HEK293 (cell line): ENCODE data around the gene ESR1.

ENCODE experiments used
- CTCF ChIA-PET: fragments of 350-600 bp; formaldehyde crosslinking; extraction: SDS; loops from one replicate; lab custom pipeline; 2021; ENCODE audit warnings: antibody characterized with exemption; lab: Yijun Ruan, JAX
- POLR2A ChIA-PET: fragments of 300-600 bp; formaldehyde crosslinking; extraction: SDS; loops from one replicate; lab custom pipeline; 2020; ENCODE audit warnings: antibody characterized with exemption, inconsistent platforms; lab: Yijun Ruan, JAX
- H3K27ac ChIP-seq: fragments of 200-500 bp; sonication (Bioruptor generic); 2 replicates; pipeline ENCODE4 v1.5.1; 2014; ENCODE audit warnings: low read depth, low read length, control low read depth, inconsistent platforms; ENCODE audit errors: extremely low read depth
- H3K36me3 ChIP-seq, 2 experiments: fragments of 200-500 bp in 1 of 2; sonication (Bioruptor generic) in 1 of 2; 1 replicate in 1 of 2; 2 replicates in 1 of 2; pipeline ENCODE4 v1.5.1; 2014 to 2017; ENCODE audit warnings: inconsistent platforms in 2 of 2, low read length in 2 of 2; ENCODE audit not compliant: control insufficient read depth in 2 of 2, insufficient read depth in 1 of 2
- H3K4me1 ChIP-seq: fragments of 200-500 bp; sonication (Bioruptor generic); 2 replicates; pipeline ENCODE4 v1.5.1; 2014; ENCODE audit warnings: mild to moderate bottlenecking, low read length, inconsistent platforms; ENCODE audit not compliant: control insufficient read depth, insufficient read depth
- H3K4me3 ChIP-seq: 2 replicates; pipeline ENCODE4 v1.5.1; 2011; ENCODE audit warnings: low read depth, mild to moderate bottlenecking, control low read depth, low read length, moderate library complexity
- H3K9me3 ChIP-seq: fragments of 200-500 bp; sonication (Bioruptor generic); 2 replicates; pipeline ENCODE4 v1.5.1; 2014; ENCODE audit warnings: low read depth, low read length, inconsistent platforms; ENCODE audit not compliant: control insufficient read depth, insufficient read depth
- GLIS1 ChIP-seq: fragments of 450-650 bp; formaldehyde crosslinking; IDR thresholded peaks from 2 replicates; pipeline ENCODE4 v1.5.1; 2016; ENCODE audit warnings: missing biosample characterization, missing genetic modification characterization
- GLIS2 ChIP-seq: fragments of 450-650 bp; formaldehyde crosslinking; IDR thresholded peaks from 2 replicates; pipeline ENCODE4 v1.5.1; 2016; ENCODE audit warnings: missing biosample characterization, missing genetic modification characterization
- SETDB1 ChIP-seq: IDR thresholded peaks from one replicate; pipeline ENCODE4 v1.6.1; 2017; ENCODE audit warnings: mild to moderate bottlenecking, low read length, moderate library complexity, mixed read lengths; ENCODE audit not compliant: insufficient read length
- SP2 ChIP-seq: fragments of 450-650 bp; formaldehyde crosslinking; IDR thresholded peaks from 2 replicates; pipeline ENCODE4 v1.5.1; 2016; ENCODE audit warnings: missing biosample characterization, missing genetic modification characterization
- SP3 ChIP-seq: fragments of 450-650 bp; formaldehyde crosslinking; IDR thresholded peaks from 2 replicates; pipeline ENCODE4 v1.5.1; 2016; ENCODE audit warnings: missing biosample characterization, missing genetic modification characterization
- ZBTB1 ChIP-seq: fragments of 450-650 bp; formaldehyde crosslinking; IDR thresholded peaks from 2 replicates; pipeline ENCODE4 v1.5.1; 2016; ENCODE audit warnings: missing biosample characterization, missing genetic modification characterization
- ZBTB20 ChIP-seq: fragments of 450-650 bp; formaldehyde crosslinking; IDR thresholded peaks from 2 replicates; pipeline ENCODE4 v1.5.1; 2016; ENCODE audit warnings: missing biosample characterization, missing genetic modification characterization
- ZFP37 ChIP-seq: fragments of 450-650 bp; formaldehyde crosslinking; IDR thresholded peaks from 2 replicates; pipeline ENCODE4 v1.5.1; 2016; ENCODE audit warnings: missing biosample characterization, missing genetic modification characterization
- ZNF175 ChIP-seq: fragments of 450-650 bp; formaldehyde crosslinking; IDR thresholded peaks from 2 replicates; pipeline ENCODE4 v1.5.1; 2016; ENCODE audit warnings: missing biosample characterization, missing genetic modification characterization
- ZNF391 ChIP-seq: fragments of 450-650 bp; formaldehyde crosslinking; IDR thresholded peaks from 2 replicates; pipeline ENCODE4 v1.5.1; 2016; ENCODE audit warnings: low read depth, missing biosample characterization, missing genetic modification characterization, borderline replicate concordance
- ZNF654 ChIP-seq: fragments of 450-650 bp; formaldehyde crosslinking; IDR thresholded peaks from 2 replicates; pipeline ENCODE4 v1.5.1; 2016; ENCODE audit warnings: low read depth, missing biosample characterization, missing genetic modification characterization
- ZNF664 ChIP-seq: fragments of 450-650 bp; formaldehyde crosslinking; IDR thresholded peaks from 2 replicates; pipeline ENCODE4 v1.5.1; 2016; ENCODE audit warnings: missing biosample characterization, missing genetic modification characterization
- ZNF830 ChIP-seq: fragments of 450-650 bp; IDR thresholded peaks from 2 replicates; pipeline ENCODE4 v1.5.0; 2018; ENCODE audit warnings: missing biosample characterization, missing genetic modification characterization, low read depth, mild to moderate bottlenecking, moderate library complexity
- TF ChIP-seq, protein P1 (sequence below): fragments of 450-650 bp; formaldehyde crosslinking; conservative IDR thresholded peaks from 2 replicates; pipeline ENCODE4 v1.5.1; 2016; ENCODE audit warnings: low read depth, missing biosample characterization, missing genetic modification characterization
- TF ChIP-seq, protein P2 (sequence below): fragments of 450-650 bp; formaldehyde crosslinking; IDR thresholded peaks from 2 replicates; pipeline ENCODE4 v1.5.1; 2017; ENCODE audit warnings: missing biosample characterization, mild to moderate bottlenecking, missing genetic modification characterization, moderate library complexity
- TF ChIP-seq, protein P3 (sequence below): fragments of 450-650 bp; formaldehyde crosslinking; IDR thresholded peaks from 2 replicates; pipeline ENCODE4 v1.5.0; 2017; ENCODE audit warnings: missing biosample characterization, missing genetic modification characterization, borderline replicate concordance
- TF ChIP-seq, protein P4 (sequence below): fragments of 450-650 bp; formaldehyde crosslinking; IDR thresholded peaks from 2 replicates; pipeline ENCODE4 v1.5.1; 2017; ENCODE audit warnings: missing biosample characterization, missing genetic modification characterization
- TF ChIP-seq, protein P5 (sequence below): fragments of 450-650 bp; formaldehyde crosslinking; IDR thresholded peaks from 2 replicates; pipeline ENCODE4 v1.5.1; 2016; ENCODE audit warnings: missing biosample characterization, missing genetic modification characterization

ESR1 gene

DNA sequence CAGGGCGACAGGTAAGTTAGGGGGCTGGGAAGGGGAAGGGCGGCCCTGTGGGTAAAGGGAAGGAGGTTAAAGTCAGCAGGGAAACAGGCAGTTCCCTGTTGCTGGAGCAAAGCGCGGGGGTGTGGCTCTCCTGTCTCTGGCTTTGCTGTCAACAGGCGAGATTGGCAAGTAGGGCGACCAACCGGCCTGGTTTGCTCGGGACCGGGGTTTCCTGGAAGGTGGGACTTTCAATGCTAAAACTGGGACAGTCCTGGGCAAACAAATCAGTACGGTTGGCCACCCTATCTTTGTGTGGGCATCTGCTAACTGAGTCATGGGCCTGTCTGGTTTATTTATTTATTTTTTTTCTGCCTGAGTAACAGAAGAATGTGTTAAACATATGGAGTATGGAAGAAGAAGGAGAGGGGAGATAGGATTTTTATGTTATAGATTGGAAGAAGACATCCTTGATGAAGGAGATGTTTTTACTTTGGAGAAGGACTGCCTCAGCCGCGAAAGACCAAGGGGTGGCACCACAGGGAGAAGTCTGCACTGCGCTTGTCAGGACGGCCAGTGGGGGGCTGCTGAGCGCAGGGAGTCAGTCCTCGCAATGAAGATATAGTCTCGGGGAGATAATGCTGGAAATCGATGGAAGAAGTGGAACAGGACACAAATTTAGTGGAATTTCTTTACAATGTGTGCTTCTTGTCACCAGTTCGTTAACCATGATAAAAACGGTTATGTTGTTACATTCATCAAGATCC, 43.4 kb upstream of the ESR1 start (continued):
- TF ChIP-seq, protein P1, sequence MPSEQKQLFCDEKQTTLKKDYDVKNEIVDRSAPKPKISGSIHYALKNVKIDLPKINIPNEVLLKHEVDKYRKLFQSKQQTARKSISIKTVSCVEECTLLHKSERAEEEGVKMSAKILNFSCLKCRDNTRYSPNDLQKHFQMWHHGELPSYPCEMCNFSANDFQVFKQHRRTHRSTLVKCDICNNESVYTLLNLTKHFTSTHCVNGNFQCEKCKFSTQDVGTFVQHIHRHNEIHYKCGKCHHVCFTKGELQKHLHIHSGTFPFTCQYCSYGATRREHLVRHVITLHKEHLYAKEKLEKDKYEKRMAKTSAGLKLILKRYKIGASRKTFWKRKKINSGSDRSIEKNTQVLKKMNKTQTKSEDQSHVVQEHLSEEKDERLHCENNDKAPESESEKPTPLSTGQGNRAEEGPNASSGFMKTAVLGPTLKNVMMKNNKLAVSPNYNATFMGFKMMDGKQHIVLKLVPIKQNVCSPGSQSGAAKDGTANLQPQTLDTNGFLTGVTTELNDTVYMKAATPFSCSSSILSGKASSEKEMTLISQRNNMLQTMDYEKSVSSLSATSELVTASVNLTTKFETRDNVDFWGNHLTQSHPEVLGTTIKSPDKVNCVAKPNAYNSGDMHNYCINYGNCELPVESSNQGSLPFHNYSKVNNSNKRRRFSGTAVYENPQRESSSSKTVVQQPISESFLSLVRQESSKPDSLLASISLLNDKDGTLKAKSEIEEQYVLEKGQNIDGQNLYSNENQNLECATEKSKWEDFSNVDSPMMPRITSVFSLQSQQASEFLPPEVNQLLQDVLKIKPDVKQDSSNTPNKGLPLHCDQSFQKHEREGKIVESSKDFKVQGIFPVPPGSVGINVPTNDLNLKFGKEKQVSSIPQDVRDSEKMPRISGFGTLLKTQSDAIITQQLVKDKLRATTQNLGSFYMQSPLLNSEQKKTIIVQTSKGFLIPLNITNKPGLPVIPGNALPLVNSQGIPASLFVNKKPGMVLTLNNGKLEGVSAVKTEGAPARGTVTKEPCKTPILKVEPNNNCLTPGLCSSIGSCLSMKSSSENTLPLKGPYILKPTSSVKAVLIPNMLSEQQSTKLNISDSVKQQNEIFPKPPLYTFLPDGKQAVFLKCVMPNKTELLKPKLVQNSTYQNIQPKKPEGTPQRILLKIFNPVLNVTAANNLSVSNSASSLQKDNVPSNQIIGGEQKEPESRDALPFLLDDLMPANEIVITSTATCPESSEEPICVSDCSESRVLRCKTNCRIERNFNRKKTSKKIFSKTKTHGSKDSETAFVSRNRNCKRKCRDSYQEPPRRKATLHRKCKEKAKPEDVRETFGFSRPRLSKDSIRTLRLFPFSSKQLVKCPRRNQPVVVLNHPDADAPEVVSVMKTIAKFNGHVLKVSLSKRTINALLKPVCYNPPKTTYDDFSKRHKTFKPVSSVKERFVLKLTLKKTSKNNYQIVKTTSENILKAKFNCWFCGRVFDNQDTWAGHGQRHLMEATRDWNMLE (tag by site-specific recombination), result no peak
- TF ChIP-seq ZNF391, result no peak
- no peak for TF ChIP-seq SETDB1
- no peak for TF ChIP-seq ZFP37
- TF ChIP-seq GLIS2 (tag by site-specific recombination), result peak; percentile 58
- TF ChIP-seq ZNF830 (tag by site-specific recombination), result no peak
- peak; percentile 39 for TF ChIP-seq SP2 (tag by site-specific recombination)
- TF ChIP-seq, protein P2, sequence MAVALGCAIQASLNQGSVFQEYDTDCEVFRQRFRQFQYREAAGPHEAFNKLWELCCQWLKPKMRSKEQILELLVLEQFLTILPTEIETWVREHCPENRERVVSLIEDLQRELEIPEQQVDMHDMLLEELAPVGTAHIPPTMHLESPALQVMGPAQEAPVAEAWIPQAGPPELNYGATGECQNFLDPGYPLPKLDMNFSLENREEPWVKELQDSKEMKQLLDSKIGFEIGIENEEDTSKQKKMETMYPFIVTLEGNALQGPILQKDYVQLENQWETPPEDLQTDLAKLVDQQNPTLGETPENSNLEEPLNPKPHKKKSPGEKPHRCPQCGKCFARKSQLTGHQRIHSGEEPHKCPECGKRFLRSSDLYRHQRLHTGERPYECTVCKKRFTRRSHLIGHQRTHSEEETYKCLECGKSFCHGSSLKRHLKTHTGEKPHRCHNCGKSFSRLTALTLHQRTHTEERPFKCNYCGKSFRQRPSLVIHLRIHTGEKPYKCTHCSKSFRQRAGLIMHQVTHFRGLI, result peak; percentile 82; the same call in 1 of the 2 replicates
- peak; percentile 25; the same call in 1 of the 2 replicates for TF ChIP-seq GLIS1 (tag by site-specific recombination)
- TF ChIP-seq SP3 (tag by site-specific recombination), result peak; percentile 30; the same call in 1 of the 2 replicates
- TF ChIP-seq, protein P3, sequence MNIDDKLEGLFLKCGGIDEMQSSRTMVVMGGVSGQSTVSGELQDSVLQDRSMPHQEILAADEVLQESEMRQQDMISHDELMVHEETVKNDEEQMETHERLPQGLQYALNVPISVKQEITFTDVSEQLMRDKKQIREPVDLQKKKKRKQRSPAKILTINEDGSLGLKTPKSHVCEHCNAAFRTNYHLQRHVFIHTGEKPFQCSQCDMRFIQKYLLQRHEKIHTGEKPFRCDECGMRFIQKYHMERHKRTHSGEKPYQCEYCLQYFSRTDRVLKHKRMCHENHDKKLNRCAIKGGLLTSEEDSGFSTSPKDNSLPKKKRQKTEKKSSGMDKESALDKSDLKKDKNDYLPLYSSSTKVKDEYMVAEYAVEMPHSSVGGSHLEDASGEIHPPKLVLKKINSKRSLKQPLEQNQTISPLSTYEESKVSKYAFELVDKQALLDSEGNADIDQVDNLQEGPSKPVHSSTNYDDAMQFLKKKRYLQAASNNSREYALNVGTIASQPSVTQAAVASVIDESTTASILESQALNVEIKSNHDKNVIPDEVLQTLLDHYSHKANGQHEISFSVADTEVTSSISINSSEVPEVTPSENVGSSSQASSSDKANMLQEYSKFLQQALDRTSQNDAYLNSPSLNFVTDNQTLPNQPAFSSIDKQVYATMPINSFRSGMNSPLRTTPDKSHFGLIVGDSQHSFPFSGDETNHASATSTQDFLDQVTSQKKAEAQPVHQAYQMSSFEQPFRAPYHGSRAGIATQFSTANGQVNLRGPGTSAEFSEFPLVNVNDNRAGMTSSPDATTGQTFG (tag by site-specific recombination), result no peak

DNA sequence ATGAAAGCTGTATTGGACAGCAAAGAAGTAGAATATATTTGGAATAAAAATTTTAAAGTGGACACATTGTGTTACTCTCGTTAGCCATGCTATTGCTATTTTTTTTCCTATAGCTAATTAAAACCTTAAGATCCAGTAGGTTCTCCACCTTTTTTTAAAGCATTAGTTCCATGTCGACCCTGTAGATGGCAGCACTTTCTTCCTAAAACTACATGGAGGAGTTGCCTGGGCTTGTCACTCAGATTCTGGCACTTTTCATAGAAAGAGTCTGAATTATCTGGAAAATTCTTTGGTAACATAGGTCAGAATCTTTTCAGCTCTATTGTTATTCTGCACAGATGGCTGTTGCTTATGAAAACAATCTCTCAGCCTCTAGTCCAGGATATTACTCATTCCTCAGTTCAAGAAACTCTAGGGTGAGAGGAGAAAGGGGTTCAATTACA, 42.0 kb upstream of the ESR1 start:
- TF ChIP-seq, protein P4, sequence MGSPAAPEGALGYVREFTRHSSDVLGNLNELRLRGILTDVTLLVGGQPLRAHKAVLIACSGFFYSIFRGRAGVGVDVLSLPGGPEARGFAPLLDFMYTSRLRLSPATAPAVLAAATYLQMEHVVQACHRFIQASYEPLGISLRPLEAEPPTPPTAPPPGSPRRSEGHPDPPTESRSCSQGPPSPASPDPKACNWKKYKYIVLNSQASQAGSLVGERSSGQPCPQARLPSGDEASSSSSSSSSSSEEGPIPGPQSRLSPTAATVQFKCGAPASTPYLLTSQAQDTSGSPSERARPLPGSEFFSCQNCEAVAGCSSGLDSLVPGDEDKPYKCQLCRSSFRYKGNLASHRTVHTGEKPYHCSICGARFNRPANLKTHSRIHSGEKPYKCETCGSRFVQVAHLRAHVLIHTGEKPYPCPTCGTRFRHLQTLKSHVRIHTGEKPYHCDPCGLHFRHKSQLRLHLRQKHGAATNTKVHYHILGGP (tag by site-specific recombination), result peak; percentile 87
- TF ChIP-seq ZBTB20 (tag by site-specific recombination), result peak; percentile 49; the same call in 1 of the 2 replicates
- peak; percentile 77 for TF ChIP-seq ZNF654
- peak; percentile 94 for TF ChIP-seq ZNF664 (tag by site-specific recombination)
- no peak for TF ChIP-seq ZBTB1
- TF ChIP-seq, protein P2, result 0 out of 2 replicates have a peak, but pooled peaks have one; percentile 22
- TF ChIP-seq ZNF175 (tag by site-specific recombination), result no peak
- TF ChIP-seq, protein P5, sequence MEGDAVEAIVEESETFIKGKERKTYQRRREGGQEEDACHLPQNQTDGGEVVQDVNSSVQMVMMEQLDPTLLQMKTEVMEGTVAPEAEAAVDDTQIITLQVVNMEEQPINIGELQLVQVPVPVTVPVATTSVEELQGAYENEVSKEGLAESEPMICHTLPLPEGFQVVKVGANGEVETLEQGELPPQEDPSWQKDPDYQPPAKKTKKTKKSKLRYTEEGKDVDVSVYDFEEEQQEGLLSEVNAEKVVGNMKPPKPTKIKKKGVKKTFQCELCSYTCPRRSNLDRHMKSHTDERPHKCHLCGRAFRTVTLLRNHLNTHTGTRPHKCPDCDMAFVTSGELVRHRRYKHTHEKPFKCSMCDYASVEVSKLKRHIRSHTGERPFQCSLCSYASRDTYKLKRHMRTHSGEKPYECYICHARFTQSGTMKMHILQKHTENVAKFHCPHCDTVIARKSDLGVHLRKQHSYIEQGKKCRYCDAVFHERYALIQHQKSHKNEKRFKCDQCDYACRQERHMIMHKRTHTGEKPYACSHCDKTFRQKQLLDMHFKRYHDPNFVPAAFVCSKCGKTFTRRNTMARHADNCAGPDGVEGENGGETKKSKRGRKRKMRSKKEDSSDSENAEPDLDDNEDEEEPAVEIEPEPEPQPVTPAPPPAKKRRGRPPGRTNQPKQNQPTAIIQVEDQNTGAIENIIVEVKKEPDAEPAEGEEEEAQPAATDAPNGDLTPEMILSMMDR (tag by site-specific recombination), result peak; percentile 11; the same call in 1 of the 2 replicates
- no peaks in the 10 kb centered on the region for H3K36me3 ChIP-seq
- POLR2A ChIA-PET, result no interaction called here
- H3K9me3 ChIP-seq, result no peaks in the 10 kb centered on the region
- no peaks in the 10 kb centered on the region for H3K4me1 ChIP-seq
- no peak overlapping the region for H3K27ac ChIP-seq
- no peak overlapping the region for H3K4me3 ChIP-seq
- CTCF ChIA-PET, result interaction anchor here (0.5 to 4.0 kb wide), 62 partner anchors 9 to 1260 kb away, joined by 3 to 62 read pairs (median 4); partner anchors contain the start of gene ESR1
